GM23338 (cell line): Measurements from ENCODE around the gene GPR42.

Experiments used
- CREB1 ChIP-seq: fragments of 250-450 bp; sonication (Bioruptor Pico); IDR thresholded peaks from 2 replicates; pipeline ENCODE4 v1.5.0; 2020; ENCODE audit warnings: low read depth, mild to moderate bottlenecking, moderate library complexity
- CTCF ChIP-seq, 2 experiments: fragments of 200-600 bp in 1 of 2; sonication (generic) in 1 of 2; conservative IDR thresholded peaks; 2 replicates each; pipeline versions ENCODE4 v1.5.1 to v1.6.1; 2016 to 2017; ENCODE audit warnings: antibody characterized with exemption in 2 of 2, low read depth in 2 of 2, mild to moderate bottlenecking in 2 of 2, moderate library complexity in 1 of 2
- ETS1 ChIP-seq: IDR thresholded peaks from 2 replicates; pipeline ENCODE4 v1.6.1; 2016; ENCODE audit warnings: antibody characterized with exemption
- EZH2 ChIP-seq: fragments of 200-600 bp; sonication (generic); IDR thresholded peaks from one replicate; pipeline ENCODE4 v1.8.0; 2017; ENCODE audit warnings: antibody characterized with exemption, mild to moderate bottlenecking, low read depth; ENCODE audit not compliant: unreplicated experiment
- EZH2phosphoT487 ChIP-seq: fragments of 200-600 bp; sonication (generic); IDR thresholded peaks from one replicate; pipeline ENCODE4 v1.8.1; 2018; ENCODE audit warnings: antibody characterized with exemption; ENCODE audit not compliant: unreplicated experiment
- JUNB ChIP-seq: IDR thresholded peaks from one replicate; pipeline ENCODE4 v1.6.1; 2016; ENCODE audit warnings: antibody characterized with exemption; ENCODE audit not compliant: unreplicated experiment
- NANOG ChIP-seq: IDR thresholded peaks from 2 replicates; pipeline ENCODE4 v1.6.1; 2016; ENCODE audit warnings: antibody characterized with exemption, borderline replicate concordance
- POLR2AphosphoS5 ChIP-seq: IDR thresholded peaks from 2 replicates; pipeline ENCODE4 v1.6.1; 2016; ENCODE audit warnings: antibody characterized with exemption, low read depth
- REST ChIP-seq: IDR thresholded peaks from one replicate; pipeline ENCODE4 v1.6.1; 2018; ENCODE audit warnings: antibody characterized with exemption; ENCODE audit not compliant: unreplicated experiment
- STAT1 ChIP-seq: IDR thresholded peaks from one replicate; pipeline ENCODE4 v1.6.1; 2016; ENCODE audit warnings: antibody characterized with exemption; ENCODE audit not compliant: unreplicated experiment
- ZNF114 ChIP-seq: fragments of 250-450 bp; sonication (Bioruptor Pico); IDR thresholded peaks from 2 replicates; pipeline ENCODE4 v1.5.0; 2020; ENCODE audit warnings: mild to moderate bottlenecking, moderate library complexity
- ZNF331 ChIP-seq: fragments of 250-450 bp; sonication (Bioruptor Pico); IDR thresholded peaks from 2 replicates; pipeline ENCODE4 v1.5.0; 2020; ENCODE audit warnings: low read depth, mild to moderate bottlenecking, moderate library complexity

- TF ChIP-seq POLR2AphosphoS5 = no peak
- no peak for TF ChIP-seq CTCF (conservative IDR thresholded peaks at IDR 0.05; ENCODE audit: low read depth in 2 of 2)
- TF ChIP-seq ZNF331 (CRISPR knock-in tag) = no peak
- no peak for TF ChIP-seq EZH2
- TF ChIP-seq EZH2phosphoT487 = no peak
- no peak for TF ChIP-seq REST
- TF ChIP-seq JUNB = no peak
- TF ChIP-seq CREB1 (CRISPR knock-in tag) = no peak
- no peak for TF ChIP-seq ETS1
- TF ChIP-seq NANOG = no peak
- TF ChIP-seq ZNF114 (CRISPR knock-in tag) = no peak
- TF ChIP-seq STAT1 = no peak
Measured at GRCh38 chr19:35377656-35378055, 6.8 kb downstream of the GPR42 start.
